ENCODE data around the gene OSBPL5.
"Not testable (repeated sequence)": the region's sequence is repeated elsewhere in the genome, so short reads cannot be mapped to it uniquely, and the experiment has no call there.

Gene OSBPL5

DNA sequence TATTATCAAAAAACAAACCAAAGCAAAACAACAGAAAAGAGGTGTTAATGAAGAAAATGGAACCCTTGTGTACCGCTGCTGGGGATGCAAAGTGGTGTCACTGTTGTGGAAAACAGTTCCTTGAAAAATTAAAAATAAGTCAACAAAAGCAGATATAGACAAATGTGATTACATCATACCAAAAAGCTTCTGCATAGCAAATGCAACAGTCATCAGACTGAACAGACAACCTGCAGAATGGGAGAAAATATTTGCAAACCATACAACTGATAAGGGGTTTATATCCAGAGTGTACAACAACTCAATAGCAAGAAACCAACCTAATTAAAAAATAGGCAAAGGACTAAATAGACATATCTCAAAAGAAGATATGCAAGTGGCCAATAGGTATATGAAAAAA lies 85.0 kb downstream of the OSBPL5 start:
- DNase-seq: no peak

DNA sequence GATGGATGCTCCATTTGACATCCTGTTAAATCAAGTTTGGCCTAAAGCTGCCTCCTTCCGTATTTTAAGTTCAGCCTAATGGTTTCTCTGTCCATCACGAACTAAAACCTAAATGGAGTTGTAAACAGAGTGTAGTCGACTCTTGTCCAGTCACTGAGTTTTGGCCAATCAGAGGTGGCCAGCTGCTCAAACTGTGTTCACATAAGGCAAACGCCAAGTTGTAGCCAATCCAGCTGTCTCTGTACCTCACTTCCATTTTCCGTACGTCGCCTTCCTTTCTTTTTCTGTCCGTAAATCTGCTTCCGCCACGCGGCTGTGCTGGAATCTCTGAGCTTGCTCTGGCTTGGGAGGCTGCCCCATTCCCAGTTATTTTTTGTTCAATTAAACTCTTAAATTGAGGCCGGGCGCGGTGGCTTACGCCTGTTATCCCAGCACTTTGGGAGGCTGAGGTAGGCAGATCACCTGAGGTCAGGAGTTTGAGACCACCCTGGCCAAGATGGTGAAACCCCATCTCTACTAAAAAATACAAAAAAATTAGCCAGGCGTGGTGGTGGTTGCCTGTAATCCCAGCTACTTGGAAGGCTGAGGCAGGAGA lies 87.2 kb downstream of the OSBPL5 start:
- no peak for DNase-seq

DNA sequence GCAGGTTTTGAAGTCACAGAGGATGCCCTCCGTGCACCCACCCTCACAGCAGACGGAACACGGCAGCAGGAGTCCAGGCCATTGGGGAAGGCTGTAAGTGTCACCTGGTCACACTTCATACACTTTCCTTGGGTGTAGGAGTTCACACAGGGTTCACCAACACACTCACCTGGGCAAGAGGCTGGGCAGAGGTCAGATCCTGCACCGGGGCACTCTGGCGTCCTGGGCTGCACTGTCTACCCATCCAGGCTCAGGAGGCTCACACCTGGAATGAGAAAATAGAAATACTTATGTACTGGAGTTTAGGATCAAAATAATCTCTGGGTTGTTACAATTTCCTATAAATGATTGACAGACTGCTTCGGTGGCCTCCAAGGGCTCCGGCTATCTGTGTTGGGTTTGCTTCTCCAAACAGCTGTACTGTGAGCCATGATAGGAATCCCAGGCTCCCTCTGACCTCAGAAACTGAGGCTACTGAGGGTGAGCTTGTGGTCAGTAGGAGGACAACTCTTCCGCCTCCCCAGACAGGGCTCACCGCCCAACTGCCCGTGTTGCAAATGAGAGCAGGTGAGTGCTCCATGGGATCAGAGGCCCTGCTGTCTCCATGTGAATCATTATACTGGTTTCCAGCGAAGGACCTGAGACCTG lies 87.8 kb downstream of the OSBPL5 start:
- DNase-seq: no peak

DNA sequence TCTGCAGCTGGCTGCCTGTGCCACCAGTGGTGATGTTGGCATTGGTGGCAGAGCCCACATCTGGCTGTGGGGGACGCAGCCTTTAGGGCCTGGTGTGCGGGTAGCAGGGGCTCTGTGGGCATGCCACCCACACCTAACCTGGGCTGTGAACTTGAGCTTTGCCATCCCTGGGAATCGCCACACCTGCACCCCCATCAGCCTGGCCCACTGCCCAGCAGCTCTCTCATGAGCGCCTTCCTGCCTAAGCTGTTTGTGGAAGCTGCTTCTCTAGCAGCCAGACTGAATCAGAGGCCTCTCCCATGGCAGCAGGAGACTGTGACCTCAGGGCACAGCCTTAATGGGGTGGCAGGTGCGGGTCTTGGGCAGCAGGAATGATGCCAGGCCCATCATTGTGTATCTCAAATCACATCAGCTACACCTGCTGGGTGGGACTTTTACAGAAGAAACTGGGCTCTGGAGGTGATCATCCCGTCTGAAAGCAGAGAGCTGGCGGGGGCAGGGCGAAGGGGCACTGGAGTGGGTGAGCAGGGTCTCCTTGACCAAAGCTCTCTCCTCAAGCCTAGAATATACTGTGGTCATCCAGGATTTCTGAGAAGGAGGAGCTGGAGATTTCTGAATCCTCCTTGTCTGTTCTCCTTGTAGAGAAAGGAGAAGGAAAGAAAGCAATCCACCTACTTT lies 90.1 kb downstream of the OSBPL5 start:
- no peak for DNase-seq

DNA sequence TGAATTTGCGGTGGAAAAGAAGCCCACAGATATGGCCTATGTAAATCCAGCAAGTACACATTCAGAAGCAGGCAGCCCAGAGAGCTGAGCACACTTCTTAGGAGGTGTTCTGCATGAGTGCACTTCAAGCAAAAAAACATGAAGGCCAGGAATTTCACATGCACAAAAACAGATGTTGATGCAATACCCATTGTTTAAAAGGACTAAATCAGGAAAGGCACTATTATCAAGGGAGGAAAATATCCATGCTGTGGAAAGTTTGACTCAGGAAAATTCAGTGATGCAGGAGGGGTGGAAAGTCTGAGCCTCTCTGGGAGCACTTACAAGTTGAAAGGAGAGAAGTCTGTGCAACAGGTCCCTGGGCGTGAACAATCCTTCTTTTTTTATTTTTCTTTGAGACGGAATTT lies 92.1 kb downstream of the OSBPL5 start:
- no peak for DNase-seq

DNA sequence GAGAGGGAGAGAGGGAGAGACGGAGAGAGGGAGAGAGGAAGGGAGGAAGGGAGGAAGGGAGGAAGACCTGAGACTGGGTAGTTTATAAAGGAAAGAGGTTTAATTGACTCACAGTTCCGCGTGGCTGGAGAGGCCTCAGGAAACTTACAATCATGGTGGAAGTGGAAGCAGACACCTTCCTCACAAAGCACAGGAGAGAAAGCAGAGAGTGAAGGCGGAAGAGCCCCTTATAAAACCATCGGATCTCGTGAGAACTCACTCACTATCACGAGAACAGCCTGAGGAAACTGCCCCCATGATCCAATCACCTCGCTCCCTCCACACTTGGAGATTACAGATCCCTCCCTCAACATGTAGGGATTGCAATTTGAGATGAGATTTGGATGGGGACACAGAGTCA lies 95.7 kb downstream of the OSBPL5 start:
- no peak for DNase-seq

DNA sequence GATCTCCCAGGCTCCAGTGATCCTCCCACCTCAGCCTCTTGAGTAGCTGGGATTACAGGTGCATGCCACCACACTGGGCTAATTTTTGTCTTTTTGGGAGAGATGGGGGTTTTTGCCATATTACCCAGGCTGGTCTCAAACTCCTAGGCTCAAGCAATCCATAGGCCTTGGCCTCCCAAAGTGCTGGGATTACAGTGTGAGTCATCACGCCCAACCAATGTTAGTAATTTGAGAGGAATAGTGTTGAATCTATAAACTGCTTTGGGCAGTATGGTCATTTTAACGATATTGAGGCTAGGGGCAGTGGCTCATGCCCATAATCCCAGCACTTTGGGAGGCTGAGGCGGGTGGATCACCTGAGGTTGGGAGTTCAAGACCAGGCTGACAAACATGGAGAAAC lies 98.8 kb downstream of the OSBPL5 start:
- DNase-seq: not testable (repeated sequence)

DNA sequence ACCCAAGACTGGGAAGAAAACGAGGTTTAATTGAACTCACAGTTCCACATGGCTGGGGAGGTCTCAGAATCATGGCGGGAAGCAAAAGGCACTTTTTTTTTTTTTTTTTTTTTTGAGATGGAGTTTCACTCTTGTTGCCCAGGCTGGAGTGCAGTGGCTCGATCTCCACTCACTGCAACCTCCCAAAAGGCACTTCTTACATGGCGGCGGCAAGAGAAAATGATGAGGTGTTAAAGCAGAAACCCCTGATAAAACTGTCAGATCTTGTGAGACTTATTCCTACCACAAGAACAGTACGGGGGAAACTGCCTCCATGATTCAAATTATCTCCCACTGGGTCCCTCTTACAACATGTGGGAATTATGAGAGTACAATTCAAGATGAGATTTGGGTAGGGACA lies 100.4 kb downstream of the OSBPL5 start:
- not testable (repeated sequence) for DNase-seq

DNA sequence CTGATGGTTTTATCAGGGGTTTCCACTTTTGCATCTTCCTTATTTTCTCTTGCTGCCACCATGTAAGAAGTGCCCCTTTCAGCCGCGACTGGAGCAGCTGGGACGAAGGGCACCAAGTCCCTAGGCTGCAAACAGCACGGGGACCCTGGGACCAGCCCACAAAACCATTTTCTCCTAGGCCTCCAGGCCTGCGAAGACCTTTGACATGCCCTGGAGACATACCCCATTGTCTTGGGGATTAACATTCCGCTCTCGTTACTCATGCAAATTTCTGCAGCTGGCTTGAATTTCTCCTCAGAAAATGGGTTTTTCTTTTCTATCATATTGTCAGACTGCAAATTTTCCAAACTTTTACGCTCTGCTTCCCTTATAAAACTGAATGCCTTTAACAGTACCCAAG lies 101.2 kb downstream of the OSBPL5 start:
- DNase-seq: not testable (repeated sequence)

DNA sequence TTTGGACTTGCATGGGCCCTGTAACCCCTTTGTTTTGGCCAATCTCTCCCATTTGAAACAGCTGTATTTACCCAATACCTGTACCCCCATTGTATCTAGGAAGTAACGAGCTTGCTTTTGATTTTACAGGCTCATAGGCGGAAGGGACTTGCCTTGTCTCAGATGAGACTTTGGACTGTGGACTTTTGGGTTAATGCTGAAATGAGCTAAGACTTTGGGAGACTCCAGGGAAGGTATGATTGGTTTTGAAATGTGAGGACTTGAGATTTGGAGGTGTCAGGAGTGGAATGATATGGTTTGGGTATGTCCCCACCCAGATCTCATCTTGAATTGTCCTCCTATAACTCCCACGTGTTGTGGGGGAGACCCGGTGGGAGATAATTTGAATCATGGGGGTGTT lies 101.7 kb downstream of the OSBPL5 start:
- not testable (repeated sequence) for DNase-seq

DNA sequence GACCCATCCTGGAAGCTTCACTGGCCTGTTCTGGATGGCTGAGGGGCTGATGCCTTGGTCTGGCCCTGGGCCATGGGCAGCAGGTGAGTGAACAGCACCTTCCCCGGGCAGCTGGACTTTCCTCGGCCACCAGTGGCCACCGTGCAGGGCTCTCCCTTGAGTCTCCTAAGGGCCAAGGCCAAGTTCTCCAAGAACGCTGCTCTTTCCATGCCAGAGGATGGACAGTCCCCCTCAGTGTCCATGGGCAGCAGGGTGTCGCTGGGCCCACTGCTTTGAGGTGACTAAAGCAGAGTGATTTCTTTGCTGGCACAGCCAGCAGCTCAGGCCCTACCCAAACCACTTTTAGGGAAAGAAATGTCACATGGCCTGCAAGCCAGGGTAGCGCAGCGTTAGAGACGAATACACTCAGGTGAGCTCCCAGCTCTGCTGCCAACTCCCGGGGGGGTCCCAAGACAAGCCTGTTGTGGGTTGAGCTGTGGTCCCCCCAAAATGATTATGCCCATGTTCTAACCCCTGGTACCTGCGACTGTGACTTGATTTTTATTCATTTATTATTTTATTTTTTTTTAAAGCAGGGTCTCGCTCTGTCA lies 104.6 kb downstream of the OSBPL5 start:
- DNase-seq: no peak

DNA sequence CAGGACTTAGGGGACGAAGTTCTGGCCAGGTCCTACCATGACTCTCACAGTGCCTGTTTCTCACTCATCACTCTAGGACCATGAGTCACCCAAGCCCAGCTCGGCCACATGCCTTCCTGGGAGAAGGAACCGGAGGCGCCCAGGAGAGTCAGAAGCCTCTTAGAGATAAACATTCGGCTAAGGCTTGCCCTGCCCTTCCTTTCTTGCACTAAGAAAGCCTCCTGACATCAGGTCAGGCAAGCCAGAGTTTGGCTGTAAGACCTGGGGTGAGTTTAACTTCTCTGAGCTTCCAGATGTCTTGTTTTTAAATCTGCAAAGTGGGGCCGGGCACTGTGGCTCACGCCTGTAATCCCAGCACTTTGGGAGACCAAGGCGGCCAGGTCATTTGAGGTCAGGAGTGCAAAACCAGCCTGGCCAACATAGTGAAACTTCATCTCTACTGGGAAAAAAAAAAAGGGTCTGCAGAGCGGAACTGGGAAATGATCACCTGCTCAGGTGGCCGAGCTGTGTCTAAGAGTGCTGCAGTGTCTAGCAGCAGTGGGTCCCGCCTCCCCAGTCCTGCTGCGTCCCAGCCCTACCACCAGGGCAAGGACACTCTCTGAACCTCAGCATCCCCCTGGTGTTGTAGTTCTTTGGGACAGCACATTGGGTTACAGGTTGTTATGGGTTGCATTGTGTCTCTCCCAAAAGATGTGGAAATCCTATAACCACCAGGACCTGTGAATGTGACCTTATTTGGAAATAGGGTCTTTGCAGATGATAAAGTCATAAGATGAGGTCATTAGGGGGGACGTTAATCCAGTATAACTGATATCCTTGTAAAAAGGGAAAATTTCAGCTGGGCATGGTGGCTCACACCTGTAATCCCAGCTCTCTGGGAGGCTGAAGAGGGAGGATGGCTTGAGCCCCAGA lies 106.1 kb downstream of the OSBPL5 start:
- DNase-seq: no peak

DNA sequence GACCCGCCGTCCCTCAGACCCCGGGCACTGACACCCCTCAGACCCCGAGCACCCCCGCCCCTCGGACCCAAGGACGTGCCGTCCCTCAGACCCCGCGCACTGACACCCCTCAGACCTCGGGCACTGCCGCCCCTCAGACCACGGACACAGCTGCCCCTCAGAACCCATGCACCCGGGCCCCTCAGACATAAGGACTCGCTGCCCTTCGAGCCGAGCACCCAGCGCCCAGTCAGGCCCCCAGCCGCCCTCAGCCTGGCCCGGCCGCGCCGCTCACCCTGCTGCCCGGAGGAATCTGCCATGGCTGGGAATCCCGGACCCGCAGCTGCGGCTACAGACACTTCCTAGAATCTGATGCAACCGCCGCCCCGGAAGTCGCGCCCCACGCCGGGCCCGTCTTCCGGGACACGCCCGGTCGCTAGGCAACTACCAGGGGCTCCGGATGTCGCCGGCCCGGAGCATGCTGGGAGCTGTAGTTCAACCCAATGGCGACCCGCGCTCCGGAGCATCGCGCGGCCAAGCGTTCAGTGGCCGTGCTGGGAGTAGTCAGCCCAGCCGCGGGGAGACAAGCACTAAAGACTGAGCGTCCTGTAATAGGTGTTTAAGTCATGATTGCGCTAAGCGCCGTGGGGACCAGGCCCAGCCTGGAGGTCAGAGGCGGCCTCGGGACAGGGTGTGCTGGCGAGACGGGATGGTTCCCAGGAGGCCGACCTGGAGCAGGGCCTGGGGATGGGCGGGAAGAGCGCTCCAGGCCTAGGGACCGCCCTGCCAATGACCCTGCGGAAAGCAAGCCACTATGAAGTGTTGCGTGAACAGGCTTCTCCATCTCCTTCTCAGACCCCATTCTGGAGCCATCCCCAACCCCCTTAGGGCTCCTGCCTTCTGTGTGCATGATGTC lies 107.8 kb downstream of the OSBPL5 start, which contains the start of gene CARS1:
Gene CARS1 (minus strand): TSS at position 355 of the 895 bp plus-strand sequence. CDS start 56 bp downstream, at position 299.
- peak; percentile 90 for DNase-seq

DNA sequence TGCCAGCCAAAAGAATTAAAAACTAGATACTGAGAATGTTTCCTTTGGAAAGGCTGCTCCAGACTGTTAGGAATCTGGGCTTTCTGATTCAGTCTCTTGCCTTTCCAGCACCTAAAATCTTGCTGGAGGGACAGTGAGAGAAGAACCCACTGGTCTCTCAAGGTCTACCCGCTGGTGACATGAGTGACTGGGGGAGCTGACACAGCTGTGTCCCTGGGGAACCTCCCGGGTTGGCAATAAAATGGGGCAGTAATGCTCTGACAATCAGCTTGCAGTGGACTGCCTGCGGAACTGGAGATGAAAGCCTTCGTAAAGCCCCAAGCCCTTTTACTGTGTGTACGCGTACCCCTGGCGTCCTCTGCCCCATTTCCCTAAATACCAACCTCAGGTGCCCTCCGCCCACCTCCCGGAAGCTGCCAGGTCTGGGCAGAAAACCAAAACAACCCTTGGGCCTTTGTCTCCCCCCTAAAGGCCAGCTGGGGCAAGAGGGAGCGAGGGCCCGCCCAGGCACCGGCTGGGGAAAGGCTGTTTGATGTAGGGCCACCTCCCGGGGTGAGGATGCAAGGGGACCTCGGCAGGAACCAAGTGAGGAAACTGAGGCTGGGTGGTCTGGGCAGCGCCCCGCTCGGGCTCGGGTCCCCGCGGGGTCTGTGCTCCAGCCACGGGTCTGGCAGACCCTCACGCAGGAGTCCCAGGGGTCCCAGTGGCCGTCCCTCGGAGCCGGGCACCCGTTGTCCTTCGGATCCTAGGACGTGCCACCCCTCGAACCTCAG lies 108.6 kb downstream of the OSBPL5 start:
- DNase-seq: no peak

DNA sequence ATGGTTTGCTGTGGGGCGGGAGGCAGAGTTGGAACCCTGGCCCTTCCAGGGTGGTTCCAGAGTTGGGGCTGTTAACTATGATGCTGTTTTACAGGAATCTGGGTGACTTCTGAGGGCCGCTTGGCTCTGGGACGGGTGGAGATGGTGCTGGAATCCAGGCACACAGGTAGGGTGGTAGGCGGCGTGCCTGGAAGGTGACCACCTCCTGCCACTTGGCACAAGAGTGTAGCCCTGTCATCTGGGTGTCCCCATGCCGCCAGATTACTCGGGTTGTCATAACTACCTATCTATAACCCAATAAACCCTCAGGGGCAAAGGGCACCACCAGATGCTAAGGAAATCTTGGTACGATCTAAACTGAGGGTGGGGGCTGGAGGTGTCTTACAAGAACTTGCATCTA lies 109.2 kb downstream of the OSBPL5 start:
- no peak for DNase-seq

DNA sequence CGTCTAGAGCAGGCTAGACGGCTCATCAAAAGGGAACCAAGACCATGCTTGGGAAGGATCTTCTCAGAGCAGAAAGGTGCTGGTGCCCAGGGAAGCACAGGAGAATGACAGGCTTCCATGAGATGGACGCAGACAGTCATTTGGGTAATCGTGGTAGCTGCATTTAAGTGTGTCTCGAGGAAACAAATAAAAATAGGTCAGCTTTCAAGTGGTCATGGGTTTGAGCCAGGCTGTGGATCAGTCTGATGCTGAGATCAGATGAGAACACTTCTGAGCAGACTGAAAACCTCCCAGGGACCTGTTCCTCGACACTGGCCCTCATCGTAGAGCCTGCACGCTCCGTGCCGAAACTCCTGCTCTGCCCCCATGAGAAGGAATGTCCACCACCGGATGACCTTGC lies 112.5 kb downstream of the OSBPL5 start:
- no peak for DNase-seq

DNA sequence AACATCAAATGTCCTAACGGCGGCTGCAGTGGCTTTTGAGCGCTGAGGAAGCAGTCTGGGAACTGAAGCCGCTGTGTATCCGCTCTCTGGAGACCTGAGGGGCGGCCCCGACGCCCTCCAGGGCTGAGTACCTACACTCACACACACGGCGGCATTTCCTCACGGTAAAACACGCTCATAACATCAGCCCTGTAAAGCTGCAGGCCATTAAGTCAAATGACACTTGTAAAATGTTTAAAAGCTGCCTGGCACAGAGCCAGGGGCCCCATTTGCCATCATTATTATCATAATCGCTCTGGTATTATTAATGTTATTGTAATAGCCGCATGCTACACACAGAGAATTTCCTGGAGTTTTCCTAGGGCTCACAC lies 113.0 kb downstream of the OSBPL5 start:
- DNase-seq: no peak

DNA sequence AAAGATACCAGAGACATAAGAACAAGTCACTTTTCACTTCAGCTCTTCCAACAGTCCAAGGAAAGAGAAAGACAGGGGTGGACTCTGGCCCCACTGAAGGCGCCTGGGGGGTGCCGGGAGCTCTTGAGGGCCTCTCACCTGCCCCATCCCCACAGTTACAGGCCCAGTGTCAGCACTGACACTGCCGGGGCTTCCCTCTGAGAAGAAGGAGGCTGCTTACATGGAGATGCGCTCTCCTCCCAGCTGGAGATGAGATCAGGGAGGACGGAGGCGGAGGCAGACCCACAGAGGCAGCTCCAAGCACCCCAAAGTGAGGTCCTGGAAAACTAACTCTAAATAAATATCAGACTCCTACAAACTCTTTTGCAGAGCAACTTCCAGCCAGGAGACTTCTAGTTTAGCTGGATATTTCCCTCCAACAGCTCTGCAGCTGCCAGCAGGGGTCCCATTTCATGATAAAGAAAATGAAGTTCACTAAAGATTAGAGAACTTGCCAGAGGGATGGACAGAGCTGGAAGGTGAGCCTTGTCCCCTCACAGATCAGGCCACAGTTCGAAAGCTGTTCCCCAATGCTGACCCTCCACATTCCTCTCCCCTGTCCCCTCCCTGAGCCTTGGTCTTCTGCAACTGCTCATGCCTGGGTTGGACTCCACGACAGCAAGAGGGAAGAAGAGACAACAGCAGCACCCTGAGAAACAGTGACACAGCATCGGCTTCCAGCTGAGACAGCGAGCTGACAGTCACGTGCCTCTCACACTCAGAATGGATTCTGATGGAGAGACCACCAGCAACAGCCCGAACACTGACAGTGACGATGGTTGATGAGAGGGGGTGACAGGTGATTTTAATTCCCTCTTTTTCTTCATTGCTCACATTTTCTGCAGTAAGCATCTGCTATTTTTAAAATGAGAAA lies 113.7 kb downstream of the OSBPL5 start:
- DNase-seq: no peak

DNA sequence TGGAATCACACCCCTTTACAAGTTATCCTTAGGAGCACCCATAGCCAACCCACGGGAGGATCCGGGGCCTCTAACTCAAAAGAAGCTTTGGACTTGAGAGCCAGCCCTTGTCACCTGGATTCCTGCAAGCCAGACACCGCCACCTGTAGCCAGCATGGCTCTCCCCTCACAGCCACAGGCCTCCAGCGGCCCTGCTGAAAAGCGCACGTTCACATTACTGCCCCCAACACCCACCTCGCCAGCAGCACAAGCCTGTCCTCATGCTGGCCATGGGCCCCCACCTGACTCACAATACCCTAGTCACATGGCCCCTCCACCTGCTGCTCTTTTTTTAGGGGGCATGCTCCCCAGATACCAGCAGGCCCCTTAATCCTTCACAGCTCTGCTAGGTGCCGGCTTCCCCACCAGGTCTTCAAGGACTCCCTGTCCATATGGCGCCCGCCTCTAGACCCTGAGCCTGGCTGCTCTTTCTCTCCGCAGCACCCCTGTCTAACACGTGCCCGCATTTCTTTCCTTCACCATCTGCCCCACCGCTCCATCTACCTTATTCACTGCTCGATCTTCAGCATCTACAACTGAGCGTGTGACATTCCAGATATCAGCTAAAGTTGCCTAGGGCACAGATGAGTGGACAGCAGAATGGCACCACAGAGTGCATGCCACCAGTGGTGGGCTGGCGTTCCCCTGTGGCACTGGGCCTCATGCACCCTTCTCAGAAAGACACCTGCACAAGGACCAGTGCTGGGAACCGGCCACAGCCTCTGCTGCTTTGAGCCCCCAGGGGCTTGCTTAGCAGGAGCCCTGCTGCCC lies 114.5 kb downstream of the OSBPL5 start:
- no peak for DNase-seq

Measured in NCI-H446 treated with DMSO at 0.1 percent for 48 hours (cell line).